HEK293T (cell line): ENCODE measurements around the gene TMEM238L.

Experiments
- CTCF ChIA-PET: fragments of 350-600 bp; formaldehyde crosslinking; extraction: SDS; loops from one replicate; lab custom pipeline; 2021; ENCODE audit warnings: antibody characterized with exemption, inconsistent platforms; lab: Yijun Ruan, JAX
- POLR2A ChIA-PET: fragments of 350-600 bp; formaldehyde crosslinking; extraction: SDS; loops from one replicate; lab custom pipeline; 2020; ENCODE audit warnings: antibody characterized with exemption, inconsistent platforms; lab: Yijun Ruan, JAX
- DNase-seq: peaks from one replicate; pipeline ENCODE4 v3.0.0; 2012; ENCODE audit warnings: mixed read lengths; ENCODE audit errors: extremely low spot score
- ARNT ChIP-seq: fragments of 450-650 bp; IDR thresholded peaks from 2 replicates; pipeline ENCODE4 v1.6.1; 2017; ENCODE audit warnings: mild to moderate bottlenecking
- BHLHE40 ChIP-seq: fragments of 450-650 bp; IDR thresholded peaks from 2 replicates; pipeline ENCODE4 v1.6.1; 2016; ENCODE audit warnings: mild to moderate bottlenecking, moderate library complexity, borderline replicate concordance
- CTBP1 ChIP-seq: fragments of 450-650 bp; IDR thresholded peaks from 2 replicates; pipeline ENCODE4 v1.6.1; 2016; ENCODE audit warnings: borderline replicate concordance
- ELF4 ChIP-seq: fragments of 450-650 bp; IDR thresholded peaks from 2 replicates; pipeline ENCODE4 v1.6.1; 2017; ENCODE audit warnings: antibody characterized with exemption
- FOXA1 ChIP-seq: fragments of 450-650 bp; IDR thresholded peaks from 2 replicates; pipeline ENCODE4 v1.6.1; 2016; ENCODE audit warnings: mild to moderate bottlenecking
- FOXK2 ChIP-seq: fragments of 450-650 bp; IDR thresholded peaks from 2 replicates; pipeline ENCODE4 v1.6.1; 2016; ENCODE audit warnings: mild to moderate bottlenecking
- FOXM1 ChIP-seq: fragments of 450-650 bp; IDR thresholded peaks from 2 replicates; pipeline ENCODE4 v1.6.1; 2017; ENCODE audit warnings: mild to moderate bottlenecking, borderline replicate concordance
- HDGF ChIP-seq: fragments of 450-650 bp; IDR thresholded peaks from 2 replicates; pipeline ENCODE4 v1.6.1; 2017; ENCODE audit warnings: antibody characterized with exemption, borderline replicate concordance
- L3MBTL2 ChIP-seq: fragments of 450-650 bp; conservative IDR thresholded peaks from 2 replicates; pipeline ENCODE4 v1.6.1; 2016; ENCODE audit warnings: mild to moderate bottlenecking
- LEF1 ChIP-seq: fragments of 450-650 bp; IDR thresholded peaks from 2 replicates; pipeline ENCODE4 v1.6.1; 2017; ENCODE audit warnings: mild to moderate bottlenecking, borderline replicate concordance
- NFRKB ChIP-seq: fragments of 450-650 bp; IDR thresholded peaks from 2 replicates; pipeline ENCODE4 v1.6.1; 2016; ENCODE audit warnings: mild to moderate bottlenecking, moderate library complexity
- SP1 ChIP-seq: fragments of 450-650 bp; IDR thresholded peaks from 2 replicates; pipeline ENCODE4 v1.6.1; 2017
- SUZ12 ChIP-seq: fragments of 450-650 bp; IDR thresholded peaks from 2 replicates; pipeline ENCODE4 v1.6.1; 2016; ENCODE audit warnings: mild to moderate bottlenecking
- TARDBP ChIP-seq: fragments of 450-650 bp; IDR thresholded peaks from 2 replicates; pipeline ENCODE4 v1.6.1; 2016
- ZNF384 ChIP-seq: fragments of 450-650 bp; IDR thresholded peaks from 2 replicates; pipeline ENCODE4 v1.6.1; 2016
- TF ChIP-seq, protein P1 (sequence below): fragments of 450-650 bp; IDR thresholded peaks from 2 replicates; pipeline ENCODE4 v1.6.1; 2016

Gene TMEM238L

GRCh38 chr17:10837921-10838320, 34.0 kb upstream of the TMEM238L start, which contains the start of gene PIRT:
Gene PIRT (minus strand): TSS chr17:10838087. CDS start chr17:10825645, 12,442 bp downstream.
- DNase-seq: no peak
- ChIA-PET CTCF (no interaction called here), POLR2A (interaction anchor here (1.2 kb wide), 1 partner anchor 1159 kb away, joined by 3 read pairs; the partner anchor contains the start of gene ZNF18)
- no peak for TF ChIP-seq FOXM1
- TF ChIP-seq TARDBP: no peak
- no peak for TF ChIP-seq L3MBTL2
- TF ChIP-seq ZNF384: no peak
- no peak for TF ChIP-seq FOXA1
- no peak for TF ChIP-seq SP1

GRCh38 chr17:10836966-10837590, 33.2 kb upstream of the TMEM238L start:
- DNase-seq: no peak
- ChIA-PET CTCF (no interaction called here), POLR2A (no interaction called here)
- TF ChIP-seq HDGF (no peak), SP1 (no peak), ELF4 (no peak), FOXA1 (no peak), ARNT (no peak), L3MBTL2 (no peak), BHLHE40 (no peak), FOXK2 (no peak), ZNF384 (no peak), SUZ12 (no peak), FOXM1 (no peak), NFRKB (no peak), CTBP1 (no peak)
- TF ChIP-seq, protein P1, sequence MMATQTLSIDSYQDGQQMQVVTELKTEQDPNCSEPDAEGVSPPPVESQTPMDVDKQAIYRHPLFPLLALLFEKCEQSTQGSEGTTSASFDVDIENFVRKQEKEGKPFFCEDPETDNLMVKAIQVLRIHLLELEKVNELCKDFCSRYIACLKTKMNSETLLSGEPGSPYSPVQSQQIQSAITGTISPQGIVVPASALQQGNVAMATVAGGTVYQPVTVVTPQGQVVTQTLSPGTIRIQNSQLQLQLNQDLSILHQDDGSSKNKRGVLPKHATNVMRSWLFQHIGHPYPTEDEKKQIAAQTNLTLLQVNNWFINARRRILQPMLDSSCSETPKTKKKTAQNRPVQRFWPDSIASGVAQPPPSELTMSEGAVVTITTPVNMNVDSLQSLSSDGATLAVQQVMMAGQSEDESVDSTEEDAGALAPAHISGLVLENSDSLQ: no peak

DNA sequence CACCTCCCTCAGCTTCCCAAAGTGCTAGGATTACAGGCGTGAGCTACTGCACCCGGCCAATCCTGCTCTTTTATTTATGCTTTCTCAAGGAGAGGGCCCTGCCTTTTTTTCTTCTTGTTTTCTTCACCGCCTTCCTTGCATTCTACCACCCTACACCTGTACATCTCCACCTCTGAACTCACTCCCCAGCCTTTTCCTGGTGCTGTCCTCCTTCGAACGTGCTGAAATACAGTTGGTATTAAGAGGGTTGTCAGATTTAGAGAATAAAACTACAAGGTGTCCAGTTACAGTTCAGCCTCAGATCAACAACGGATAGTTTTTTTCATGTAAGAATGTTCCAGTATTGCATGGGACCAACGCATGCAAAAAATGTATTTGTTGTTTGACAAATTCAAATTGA, 32.2 kb upstream of the TMEM238L start:
- TF ChIP-seq FOXM1: no peak
- CTCF ChIA-PET: no interaction called here
- POLR2A ChIA-PET: no interaction called here
- DNase-seq: no peak

GRCh38 chr17:10831696-10832095, 27.8 kb upstream of the TMEM238L start:
- no peak for TF ChIP-seq LEF1
- TF ChIP-seq ZNF384: no peak
- TF ChIP-seq TARDBP: no peak
- TF ChIP-seq NFRKB: no peak
- no peak for TF ChIP-seq L3MBTL2
- TF ChIP-seq CTBP1: no peak
- TF ChIP-seq FOXM1: no peak
- TF ChIP-seq, protein P1: no peak
- no peak for TF ChIP-seq HDGF
- CTCF ChIA-PET: no interaction called here

DNA sequence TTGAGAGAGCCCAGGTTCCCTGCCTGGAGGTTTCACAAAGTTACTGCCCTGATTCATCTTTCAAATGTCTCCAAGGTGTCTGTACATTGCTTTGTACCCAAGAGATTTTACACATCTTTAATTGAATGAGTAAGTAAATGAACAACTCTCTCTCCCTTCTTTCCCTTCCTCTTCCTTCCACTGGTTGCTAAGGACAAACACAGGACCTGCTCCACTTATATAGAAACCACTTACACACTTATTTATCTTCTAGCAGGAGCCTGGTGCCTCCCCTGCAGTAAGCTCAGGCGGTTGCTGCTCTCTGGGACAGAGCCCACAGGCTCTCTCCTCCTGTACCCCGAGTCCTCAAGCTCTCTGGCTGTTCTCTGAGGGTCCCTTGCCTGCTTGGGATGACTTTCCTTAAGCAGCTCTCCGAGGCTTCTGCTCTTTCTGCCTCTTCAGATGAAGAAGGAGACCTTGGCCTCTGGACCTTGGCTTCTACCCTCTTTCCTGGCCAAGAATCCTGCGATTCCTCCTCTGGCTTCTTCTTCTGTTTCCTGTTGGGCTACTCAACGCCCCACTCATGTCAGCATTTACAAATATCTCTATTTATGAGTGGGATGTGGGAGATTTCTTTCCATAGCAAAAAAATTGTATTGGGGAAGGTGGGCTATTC, 24.1 kb upstream of the TMEM238L start:
- no peak for DNase-seq
- TF ChIP-seq FOXK2: no peak
- no peak for TF ChIP-seq TARDBP
- CTCF ChIA-PET: no interaction called here
- POLR2A ChIA-PET: no interaction called here

More at GRCh38 chr17:10831696-10832095, 27.8 kb upstream of the TMEM238L start:
- no peak for DNase-seq
- POLR2A ChIA-PET: no interaction called here

- DNase-seq: no peak
- no peak for TF ChIP-seq L3MBTL2
- POLR2A ChIA-PET: no interaction called here
- CTCF ChIA-PET: no interaction called here
Measured at GRCh38 chr17:10824874-10825273, 21.0 kb upstream of the TMEM238L start.

DNA sequence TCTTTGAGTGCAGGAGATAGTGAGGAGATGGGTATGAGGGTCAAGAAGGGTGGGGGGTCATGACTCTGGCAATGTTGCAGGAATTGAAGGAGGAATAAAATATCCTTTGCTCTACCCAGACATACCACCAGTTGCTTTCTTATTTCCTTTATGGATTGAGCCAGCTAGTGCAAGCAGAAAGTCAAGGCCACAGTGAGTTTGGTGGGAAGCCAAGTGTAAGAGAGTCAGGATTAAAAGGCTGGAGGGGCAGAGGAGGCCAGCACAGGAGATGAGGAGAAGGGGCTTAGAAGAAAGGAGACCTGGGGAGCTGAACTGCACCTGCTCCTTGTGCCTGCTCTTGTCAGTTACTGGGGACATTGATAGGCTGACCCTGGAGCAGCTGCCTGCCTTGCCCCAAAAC, 17.9 kb upstream of the TMEM238L start:
- DNase-seq: no peak
- ChIA-PET POLR2A (no interaction called here), CTCF (no interaction called here)
- no peak for TF ChIP-seq L3MBTL2
- no peak for TF ChIP-seq CTBP1
- TF ChIP-seq FOXM1: no peak
- TF ChIP-seq NFRKB: no peak
- TF ChIP-seq TARDBP: no peak
- no peak for TF ChIP-seq SP1
- TF ChIP-seq ARNT: no peak
- no peak for TF ChIP-seq LEF1
- TF ChIP-seq, protein P1: no peak
- no peak for TF ChIP-seq FOXK2
- no peak for TF ChIP-seq BHLHE40
- no peak for TF ChIP-seq ZNF384
- TF ChIP-seq ELF4: no peak
- TF ChIP-seq HDGF: no peak
- TF ChIP-seq SUZ12: no peak
- no peak for TF ChIP-seq FOXA1
